HAP-1 (cell line): ENCODE measurements around the gene UBAP2.

Experiments
- DNase-seq, 2 experiments: peaks; one replicate each; pipeline ENCODE4 v3.0.0-alpha.2; 2016 to 2020; ENCODE audit warnings: low spot score in 2 of 2
- H3K27me3 ChIP-seq: fragments of 250-450 bp; sonication (Bioruptor Pico); 2 replicates; pipeline ENCODE4 v1.5.1; 2020; ENCODE audit warnings: low read depth, mild to moderate bottlenecking, moderate library complexity
- H3K36me3 ChIP-seq: fragments of 250-450 bp; sonication (Bioruptor Pico); replicated peaks from 2 replicates; pipeline ENCODE4 v1.5.1; 2020; ENCODE audit warnings: mild to moderate bottlenecking
- H3K4me1 ChIP-seq: fragments of 250-450 bp; sonication (Bioruptor Pico); 2 replicates; pipeline ENCODE4 v1.5.1; 2020; ENCODE audit warnings: mild to moderate bottlenecking
- H3K4me3 ChIP-seq: fragments of 250-450 bp; sonication (Bioruptor Pico); 2 replicates; pipeline ENCODE4 v1.5.1; 2020; ENCODE audit warnings: mild to moderate bottlenecking, moderate library complexity
- H3K9me3 ChIP-seq: fragments of 250-450 bp; sonication (Bioruptor Pico); 2 replicates; pipeline ENCODE4 v1.5.1; 2020; ENCODE audit warnings: mild to moderate bottlenecking, moderate library complexity
- in situ Hi-C: fragments of 300-500 bp; cut with MboI; formaldehyde crosslinking; loops from 3 replicates; pipeline ENCODE4 v1.14.3; 2020; ENCODE audit warnings: low sequenced_read_pairs, inconsistent platforms, mixed read lengths

The UBAP2 gene

GRCh38 chr9:33880211-33881089, 168.2 kb downstream of the UBAP2 start:
- DNase-seq, result no peak
- no peaks in the 10 kb centered on the region for H3K9me3 ChIP-seq
- peaks cover 24% of the 10 kb centered on the region for H3K4me1 ChIP-seq
- no peak overlapping the region for H3K4me3 ChIP-seq
- H3K36me3 ChIP-seq, result no peaks in the 10 kb centered on the region
- in situ Hi-C loops, result no loop called here
- H3K27me3 ChIP-seq, result no peaks in the 10 kb centered on the region

GRCh38 chr9:33878691-33879366, 169.9 kb downstream of the UBAP2 start:
- in situ Hi-C loops, result no loop called here

GRCh38 chr9:33877727-33878489, 170.8 kb downstream of the UBAP2 start:
- H3K27me3 ChIP-seq, result no peaks in the 10 kb centered on the region
- H3K4me1 ChIP-seq, result peaks cover 7% of the 10 kb centered on the region
- no peaks in the 10 kb centered on the region for H3K36me3 ChIP-seq
- in situ Hi-C loops, result no loop called here
- no peaks in the 10 kb centered on the region for H3K9me3 ChIP-seq
- no peak overlapping the region for H3K4me3 ChIP-seq
- DNase-seq, result no peak

More at GRCh38 chr9:33878691-33879366, 169.9 kb downstream of the UBAP2 start:
- H3K27me3 ChIP-seq, result no peaks in the 10 kb centered on the region
- no peak overlapping the region for H3K4me3 ChIP-seq
- no peaks in the 10 kb centered on the region for H3K9me3 ChIP-seq
- H3K4me1 ChIP-seq, result peaks cover 14% of the 10 kb centered on the region
- no peak for DNase-seq
- no peaks in the 10 kb centered on the region for H3K36me3 ChIP-seq
